OCI-LY1 (cell line): ENCODE results near the gene POU6F2.

ENCODE experiments used
- H2AFZ ChIP-seq: fragments of 200-600 bp; sonication (generic), shearing (Covaris generic); 2 replicates; pipeline ENCODE4 v1.6.0; 2014; ENCODE audit warnings: antibody characterized with exemption, mild to moderate bottlenecking, low read length
- H3F3A ChIP-seq: fragments of 200-600 bp; sonication (generic), shearing (Covaris generic); 2 replicates; pipeline ENCODE4 v1.6.0; 2014; ENCODE audit warnings: mild to moderate bottlenecking, antibody characterized with exemption, low read length, moderate library complexity; ENCODE audit not compliant: insufficient read depth
- H3K27ac ChIP-seq: fragments of 200-600 bp; sonication (generic); 2 replicates; pipeline ENCODE4 v1.5.1; 2014; ENCODE audit warnings: low read length, mixed run types, mild to moderate bottlenecking, low read depth; ENCODE audit not compliant: poor library complexity, severe bottlenecking
- H3K27me3 ChIP-seq: fragments of 200-600 bp; sonication (generic); 2 replicates; pipeline ENCODE4 v1.6.0; 2014; ENCODE audit warnings: antibody characterized with exemption, mild to moderate bottlenecking, low read length, moderate library complexity; ENCODE audit not compliant: insufficient read depth
- H3K36me3 ChIP-seq: fragments of 200-600 bp; sonication (generic); 2 replicates; pipeline ENCODE4 v1.6.1; 2014; ENCODE audit warnings: mild to moderate bottlenecking, antibody characterized with exemption, low read length, moderate library complexity, mixed read lengths; ENCODE audit not compliant: insufficient read depth
- H3K4me1 ChIP-seq: fragments of 200-600 bp; sonication (generic); 2 replicates; pipeline ENCODE4 v1.5.1; 2014; ENCODE audit warnings: mild to moderate bottlenecking, low read length, moderate library complexity; ENCODE audit not compliant: insufficient read depth, severe bottlenecking
- H3K4me2 ChIP-seq: fragments of 200-600 bp; sonication (generic), shearing (Covaris generic); 2 replicates; pipeline ENCODE4 v1.6.1; 2014; ENCODE audit warnings: low read length
- H3K4me3 ChIP-seq: fragments of 200-600 bp; sonication (generic); 2 replicates; pipeline ENCODE4 v1.5.1; 2014; ENCODE audit warnings: low read length, low read depth, mild to moderate bottlenecking, mixed read lengths; ENCODE audit not compliant: poor library complexity, severe bottlenecking
- H3K79me2 ChIP-seq: fragments of 200-600 bp; shearing (Covaris generic); 2 replicates; pipeline ENCODE4 v1.6.1; 2016; ENCODE audit warnings: mixed run types, low read length, mixed read lengths; ENCODE audit not compliant: insufficient read depth
- H3K9ac ChIP-seq: fragments of 200-600 bp; sonication (generic), shearing (Covaris generic); 2 replicates; pipeline ENCODE4 v1.6.1; 2014; ENCODE audit warnings: mild to moderate bottlenecking, low read length, mixed read lengths
- H3K9me2 ChIP-seq: fragments of 200-600 bp; sonication (generic), shearing (Covaris generic); 2 replicates; pipeline ENCODE4 v1.6.1; 2014; ENCODE audit warnings: low read depth, mild to moderate bottlenecking, low read length, mixed read lengths
- H3K9me3 ChIP-seq: fragments of 200-600 bp; shearing (Covaris generic); 2 replicates; pipeline ENCODE4 v1.6.1; 2014; ENCODE audit warnings: low read length, mixed read lengths
- H4K20me1 ChIP-seq: fragments of 200-600 bp; sonication (generic), shearing (Covaris generic); 2 replicates; pipeline ENCODE4 v1.6.0; 2016; ENCODE audit warnings: mild to moderate bottlenecking, low read length; ENCODE audit not compliant: insufficient read depth
- CTCF ChIP-seq: fragments of 200-600 bp; sonication (generic), shearing (Covaris generic); IDR thresholded peaks from 2 replicates; pipeline ENCODE4 v1.5.1; 2017; ENCODE audit warnings: mild to moderate bottlenecking, antibody characterized with exemption, low read length, moderate library complexity, mixed read lengths
- EZH2 ChIP-seq: fragments of 200-600 bp; sonication (generic), shearing (Covaris generic); IDR thresholded peaks from 2 replicates; pipeline ENCODE4 v1.8.0; 2017; ENCODE audit warnings: borderline replicate concordance, mixed run types, mild to moderate bottlenecking, antibody characterized with exemption, low read length, moderate library complexity, mixed read lengths

POU6F2 gene

GRCh38 chr7:39272691-39273090, 295.0 kb downstream of the POU6F2 start:
- H3K27ac ChIP-seq = no peak overlapping the region
- H3K9ac ChIP-seq = no peak overlapping the region
- no peak overlapping the region for H2AFZ ChIP-seq
- H3K27me3 ChIP-seq = no peaks in the 10 kb centered on the region
- TF ChIP-seq CTCF = no peak
- no peak for TF ChIP-seq EZH2
- H4K20me1 ChIP-seq = no peaks in the 10 kb centered on the region
- no peaks in the 10 kb centered on the region for H3K4me1 ChIP-seq
- no peaks in the 10 kb centered on the region for H3K79me2 ChIP-seq
- H3F3A ChIP-seq = no peaks in the 10 kb centered on the region
- H3K9me2 ChIP-seq = no peaks in the 10 kb centered on the region
- H3K36me3 ChIP-seq = no peaks in the 10 kb centered on the region
- no peak overlapping the region for H3K4me3 ChIP-seq
- no peaks in the 10 kb centered on the region for H3K9me3 ChIP-seq
- H3K4me2 ChIP-seq = no peak overlapping the region

- Histone ChIP-seq H3K4me2 (no peak overlapping the region), H4K20me1 (no peaks in the 10 kb centered on the region), H3K4me1 (no peaks in the 10 kb centered on the region), H3K4me3 (no peak overlapping the region), H3K79me2 (no peaks in the 10 kb centered on the region), H3K9me3 (no peaks in the 10 kb centered on the region), H3K27ac (no peak overlapping the region), H3K36me3 (no peaks in the 10 kb centered on the region), H2AFZ (no peak overlapping the region), H3K27me3 (no peaks in the 10 kb centered on the region; the same call in 1 of the 2 replicates), H3K9ac (no peak overlapping the region), H3F3A (no peaks in the 10 kb centered on the region), H3K9me2 (no peaks in the 10 kb centered on the region)
- no peak for TF ChIP-seq CTCF
- no peak for TF ChIP-seq EZH2
Measured at GRCh38 chr7:39280337-39280736, 302.6 kb downstream of the POU6F2 start.

GRCh38 chr7:39285256-39285655, 307.5 kb downstream of the POU6F2 start:
- Histone ChIP-seq H2AFZ (no peak overlapping the region), H3F3A (no peaks in the 10 kb centered on the region), H3K9me3 (no peaks in the 10 kb centered on the region), H4K20me1 (no peaks in the 10 kb centered on the region), H3K4me3 (no peak overlapping the region), H3K36me3 (no peaks in the 10 kb centered on the region), H3K27me3 (no peaks in the 10 kb centered on the region; the same call in 1 of the 2 replicates), H3K27ac (no peak overlapping the region), H3K4me1 (no peaks in the 10 kb centered on the region), H3K4me2 (no peak overlapping the region), H3K9ac (no peak overlapping the region), H3K9me2 (no peaks in the 10 kb centered on the region), H3K79me2 (no peaks in the 10 kb centered on the region)
- TF ChIP-seq CTCF (no peak), EZH2 (no peak)
